ENCODE results near the gene SLC35F4. TPM values are rescaled to one million over a fixed set of nuclear protein-coding genes. Genes with fewer than 3 reads are reported as not detected.

The SLC35F4 gene
- total and polyA plus RNA-seq, 2 donors from 2014 or later = 0.30 TPM; not detected in 1

GRCh38 chr14:57848786-57849185 is 17.1 kb downstream of the SLC35F4 start:
- intact Hi-C loops (cut with DNase I) = no loop called here
- DNase-seq (no peak), FAIRE-seq (no peak)
- no peak overlapping the region for H3K9ac ChIP-seq (ENCODE audit: low read length in 3 of 3)
- H3K27ac ChIP-seq (ENCODE audit: low read depth in 2 of 2, low read length in 2 of 2) = no peak overlapping the region
- H3K4me1 ChIP-seq (ENCODE audit: control insufficient read depth in 2 of 3, insufficient read depth in 2 of 3, low read depth in 1 of 3, low read length in 3 of 3) = no peaks in the 10 kb centered on the region
- H3K27me3 ChIP-seq (ENCODE audit: control insufficient read depth, insufficient read depth, low read length) = no peaks in the 10 kb centered on the region
- no peaks in the 10 kb centered on the region for H3K9me3 ChIP-seq (ENCODE audit: control insufficient read depth in 2 of 3, insufficient read depth in 1 of 3, low read length in 3 of 3)
- H3K4me3 ChIP-seq (ENCODE audit: low read length in 3 of 3) = no peak overlapping the region
- no peaks in the 10 kb centered on the region for H3K36me3 ChIP-seq (ENCODE audit: control insufficient read depth in 2 of 3, insufficient read depth in 3 of 3, low read length in 3 of 3)
- TF ChIP-seq, protein P1, sequence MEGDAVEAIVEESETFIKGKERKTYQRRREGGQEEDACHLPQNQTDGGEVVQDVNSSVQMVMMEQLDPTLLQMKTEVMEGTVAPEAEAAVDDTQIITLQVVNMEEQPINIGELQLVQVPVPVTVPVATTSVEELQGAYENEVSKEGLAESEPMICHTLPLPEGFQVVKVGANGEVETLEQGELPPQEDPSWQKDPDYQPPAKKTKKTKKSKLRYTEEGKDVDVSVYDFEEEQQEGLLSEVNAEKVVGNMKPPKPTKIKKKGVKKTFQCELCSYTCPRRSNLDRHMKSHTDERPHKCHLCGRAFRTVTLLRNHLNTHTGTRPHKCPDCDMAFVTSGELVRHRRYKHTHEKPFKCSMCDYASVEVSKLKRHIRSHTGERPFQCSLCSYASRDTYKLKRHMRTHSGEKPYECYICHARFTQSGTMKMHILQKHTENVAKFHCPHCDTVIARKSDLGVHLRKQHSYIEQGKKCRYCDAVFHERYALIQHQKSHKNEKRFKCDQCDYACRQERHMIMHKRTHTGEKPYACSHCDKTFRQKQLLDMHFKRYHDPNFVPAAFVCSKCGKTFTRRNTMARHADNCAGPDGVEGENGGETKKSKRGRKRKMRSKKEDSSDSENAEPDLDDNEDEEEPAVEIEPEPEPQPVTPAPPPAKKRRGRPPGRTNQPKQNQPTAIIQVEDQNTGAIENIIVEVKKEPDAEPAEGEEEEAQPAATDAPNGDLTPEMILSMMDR (IDR thresholded peaks at IDR 0.05; ENCODE audit: borderline replicate concordance, extremely low read depth, insufficient read depth) = no peak

GRCh38 chr14:57848353-57848752 is 17.5 kb downstream of the SLC35F4 start:
- Histone ChIP-seq H3K9ac (ENCODE audit: low read length in 3 of 3) (no peak overlapping the region), H3K27ac (ENCODE audit: low read depth in 2 of 2, low read length in 2 of 2) (no peak overlapping the region), H3K27me3 (ENCODE audit: control insufficient read depth, insufficient read depth, low read length) (no peaks in the 10 kb centered on the region), H3K9me3 (ENCODE audit: control insufficient read depth in 2 of 3, insufficient read depth in 1 of 3, low read length in 3 of 3) (no peaks in the 10 kb centered on the region), H3K36me3 (ENCODE audit: control insufficient read depth in 2 of 3, insufficient read depth in 3 of 3, low read length in 3 of 3) (no peaks in the 10 kb centered on the region), H3K4me1 (ENCODE audit: control insufficient read depth in 2 of 3, insufficient read depth in 2 of 3, low read depth in 1 of 3, low read length in 3 of 3) (no peaks in the 10 kb centered on the region), H3K4me3 (ENCODE audit: low read length in 3 of 3) (no peak overlapping the region)
- DNase-seq (no peak), FAIRE-seq (no peak)
- intact Hi-C loops (cut with DNase I) = no loop called here
- TF ChIP-seq, protein P1 (IDR thresholded peaks at IDR 0.05; ENCODE audit: borderline replicate concordance, extremely low read depth, insufficient read depth) = no peak

DNA sequence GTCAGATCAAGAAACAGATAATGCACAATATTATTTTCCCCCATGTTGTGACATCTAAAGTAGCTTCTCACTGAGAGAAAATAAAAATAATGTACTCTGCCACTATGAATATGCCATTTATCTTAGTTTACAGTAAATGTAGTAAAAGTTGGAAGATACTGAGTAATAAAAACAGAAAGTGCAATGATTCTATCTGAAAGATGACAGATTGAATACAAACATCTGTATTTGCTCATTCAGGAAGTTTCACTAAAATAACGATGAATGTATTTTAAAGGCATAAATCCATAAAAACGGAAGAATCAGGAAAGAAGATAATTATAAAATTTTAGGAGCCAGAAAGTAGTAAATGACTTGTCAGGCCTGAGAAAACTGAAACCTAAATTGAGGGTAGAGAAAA is 18.2 kb downstream of the SLC35F4 start:
- H3K27me3 ChIP-seq (ENCODE audit: control insufficient read depth, insufficient read depth, low read length) = no peaks in the 10 kb centered on the region
- no peaks in the 10 kb centered on the region for H3K36me3 ChIP-seq (ENCODE audit: control insufficient read depth in 2 of 3, insufficient read depth in 3 of 3, low read length in 3 of 3)
- no peaks in the 10 kb centered on the region for H3K9me3 ChIP-seq (ENCODE audit: control insufficient read depth in 2 of 3, insufficient read depth in 1 of 3, low read length in 3 of 3)
- TF ChIP-seq, protein P1 (IDR thresholded peaks at IDR 0.05; ENCODE audit: borderline replicate concordance, extremely low read depth, insufficient read depth) = no peak
- H3K4me3 ChIP-seq (ENCODE audit: low read length in 3 of 3) = no peak overlapping the region
- DNase-seq (peak in 1 of 5 donors; percentile 19), FAIRE-seq (no peak)
- H3K9ac ChIP-seq (ENCODE audit: low read length in 3 of 3) = no peak overlapping the region
- H3K4me1 ChIP-seq (ENCODE audit: control insufficient read depth in 2 of 3, insufficient read depth in 2 of 3, low read depth in 1 of 3, low read length in 3 of 3) = no peaks in the 10 kb centered on the region
- no peak overlapping the region for H3K27ac ChIP-seq (ENCODE audit: low read depth in 2 of 2, low read length in 2 of 2)
- intact Hi-C loops (cut with DNase I) = no loop called here

DNA sequence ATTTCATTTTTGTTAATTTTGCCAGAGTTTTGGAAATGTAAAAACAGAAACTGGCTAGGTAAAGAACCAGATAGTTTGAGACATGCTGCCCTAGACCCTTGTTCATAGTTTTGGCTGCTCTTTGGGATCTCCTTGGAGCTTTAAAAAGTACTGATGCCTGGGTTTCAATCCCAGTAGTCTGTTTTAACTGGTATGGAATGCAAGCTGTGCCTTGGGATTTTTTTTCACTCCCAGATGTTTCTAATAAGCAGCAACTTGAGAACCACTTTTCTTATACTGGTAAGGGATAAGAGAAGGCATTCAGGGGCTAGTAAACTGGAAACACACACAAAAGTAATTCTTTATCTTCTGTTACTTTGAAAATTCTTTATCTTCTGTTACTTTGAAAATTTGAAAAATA is 18.8 kb downstream of the SLC35F4 start:
- Histone ChIP-seq H3K27ac (ENCODE audit: low read depth in 2 of 2, low read length in 2 of 2) (no peak overlapping the region), H3K9ac (ENCODE audit: low read length in 3 of 3) (no peak overlapping the region), H3K27me3 (ENCODE audit: control insufficient read depth, insufficient read depth, low read length) (no peaks in the 10 kb centered on the region), H3K4me1 (ENCODE audit: control insufficient read depth in 2 of 3, insufficient read depth in 2 of 3, low read depth in 1 of 3, low read length in 3 of 3) (no peaks in the 10 kb centered on the region), H3K9me3 (ENCODE audit: control insufficient read depth in 2 of 3, insufficient read depth in 1 of 3, low read length in 3 of 3) (no peaks in the 10 kb centered on the region), H3K4me3 (ENCODE audit: low read length in 3 of 3) (no peak overlapping the region), H3K36me3 (ENCODE audit: control insufficient read depth in 2 of 3, insufficient read depth in 3 of 3, low read length in 3 of 3) (no peaks in the 10 kb centered on the region)
- FAIRE-seq = no peak
- intact Hi-C loops (cut with DNase I) = no loop called here
- DNase-seq = no peak
- TF ChIP-seq, protein P1 (IDR thresholded peaks at IDR 0.05; ENCODE audit: borderline replicate concordance, extremely low read depth, insufficient read depth) = no peak

All from kidney (tissue), 14 donors.